DOHH2 (cell line): ENCODE results near the gene TFCP2.

ENCODE experiments used
- H3F3A ChIP-seq: fragments of 200-600 bp; sonication (generic), shearing (Covaris generic); 2 replicates; pipeline ENCODE4 v1.6.0; 2016; ENCODE audit warnings: antibody characterized with exemption, mild to moderate bottlenecking; ENCODE audit not compliant: control insufficient read depth, insufficient read depth
- H3K27ac ChIP-seq: fragments of 200-600 bp; sonication (generic); 2 replicates; pipeline ENCODE4 v1.5.1; 2014; ENCODE audit warnings: low read depth, mild to moderate bottlenecking, low read length, moderate library complexity
- H3K27me3 ChIP-seq: fragments of 200-600 bp; sonication (generic); 2 replicates; pipeline ENCODE4 v1.6.1; 2014; ENCODE audit warnings: mild to moderate bottlenecking, low read length, mixed read lengths; ENCODE audit not compliant: control insufficient read depth
- H3K36me3 ChIP-seq: fragments of 200-600 bp; sonication (generic); 2 replicates; pipeline ENCODE4 v1.6.1; 2014; ENCODE audit warnings: mild to moderate bottlenecking, low read length, moderate library complexity, mixed read lengths; ENCODE audit not compliant: control insufficient read depth
- H3K4me1 ChIP-seq: fragments of 200-600 bp; sonication (generic); 2 replicates; pipeline ENCODE4 v1.6.1; 2014; ENCODE audit warnings: mild to moderate bottlenecking, low read length, mixed read lengths; ENCODE audit not compliant: control insufficient read depth
- H3K4me2 ChIP-seq: fragments of 200-600 bp; sonication (generic); 2 replicates; pipeline ENCODE4 v1.6.0; 2014; ENCODE audit warnings: mild to moderate bottlenecking, low read length, moderate library complexity
- H3K4me3 ChIP-seq: fragments of 200-600 bp; sonication (generic); 2 replicates; pipeline ENCODE4 v1.5.1; 2014; ENCODE audit warnings: mild to moderate bottlenecking, low read length, mixed read lengths
- H3K79me2 ChIP-seq: fragments of 200-600 bp; sonication (generic); 2 replicates; pipeline ENCODE4 v1.6.1; 2014; ENCODE audit warnings: mild to moderate bottlenecking, low read length, mixed read lengths; ENCODE audit not compliant: control insufficient read depth
- H3K9me2 ChIP-seq: fragments of 200-600 bp; sonication (generic); replicated peaks from 2 replicates; pipeline ENCODE4 v1.6.1; 2014; ENCODE audit warnings: mild to moderate bottlenecking, low read length, mixed read lengths; ENCODE audit not compliant: control insufficient read depth
- H3K9me3 ChIP-seq: fragments of 200-600 bp; sonication (generic); 2 replicates; pipeline ENCODE4 v1.6.1; 2014; ENCODE audit warnings: antibody characterized with exemption, low read length, mixed read lengths; ENCODE audit not compliant: control insufficient read depth, insufficient read depth
- H4K20me1 ChIP-seq: fragments of 200-600 bp; sonication (generic); 2 replicates; pipeline ENCODE4 v1.6.0; 2014; ENCODE audit warnings: low read depth, mild to moderate bottlenecking, antibody characterized with exemption, low read length, moderate library complexity; ENCODE audit not compliant: control insufficient read depth, insufficient read depth
- EZH2phosphoT487 ChIP-seq: fragments of 200-600 bp; sonication (generic); IDR thresholded peaks from 2 replicates; pipeline ENCODE4 v1.6.1; 2017; ENCODE audit warnings: borderline replicate concordance, mild to moderate bottlenecking, antibody characterized with exemption, low read length, moderate library complexity, mixed read lengths
- TF ChIP-seq, protein P1 (sequence below): fragments of 200-600 bp; sonication (generic); IDR thresholded peaks from one replicate; pipeline ENCODE4 v1.5.1; 2014; ENCODE audit warnings: antibody characterized with exemption, mild to moderate bottlenecking, low read depth, low read length; ENCODE audit not compliant: poor library complexity, severe bottlenecking

Gene TFCP2

GRCh38 chr12:51065530-51065929 lies 107.4 kb downstream of the TFCP2 start:
- no peaks in the 10 kb centered on the region for H3K4me1 ChIP-seq
- no peaks in the 10 kb centered on the region for H4K20me1 ChIP-seq
- H3K36me3 ChIP-seq: peaks cover 29% of the 10 kb centered on the region
- no peaks in the 10 kb centered on the region for H3K79me2 ChIP-seq
- H3K27ac ChIP-seq: no peak overlapping the region
- no peak overlapping the region for H3K4me2 ChIP-seq
- no peak overlapping the region for H3K4me3 ChIP-seq
- H3K9me3 ChIP-seq: no peaks in the 10 kb centered on the region
- no peaks in the 10 kb centered on the region for H3K9me2 ChIP-seq
- TF ChIP-seq, protein P1, sequence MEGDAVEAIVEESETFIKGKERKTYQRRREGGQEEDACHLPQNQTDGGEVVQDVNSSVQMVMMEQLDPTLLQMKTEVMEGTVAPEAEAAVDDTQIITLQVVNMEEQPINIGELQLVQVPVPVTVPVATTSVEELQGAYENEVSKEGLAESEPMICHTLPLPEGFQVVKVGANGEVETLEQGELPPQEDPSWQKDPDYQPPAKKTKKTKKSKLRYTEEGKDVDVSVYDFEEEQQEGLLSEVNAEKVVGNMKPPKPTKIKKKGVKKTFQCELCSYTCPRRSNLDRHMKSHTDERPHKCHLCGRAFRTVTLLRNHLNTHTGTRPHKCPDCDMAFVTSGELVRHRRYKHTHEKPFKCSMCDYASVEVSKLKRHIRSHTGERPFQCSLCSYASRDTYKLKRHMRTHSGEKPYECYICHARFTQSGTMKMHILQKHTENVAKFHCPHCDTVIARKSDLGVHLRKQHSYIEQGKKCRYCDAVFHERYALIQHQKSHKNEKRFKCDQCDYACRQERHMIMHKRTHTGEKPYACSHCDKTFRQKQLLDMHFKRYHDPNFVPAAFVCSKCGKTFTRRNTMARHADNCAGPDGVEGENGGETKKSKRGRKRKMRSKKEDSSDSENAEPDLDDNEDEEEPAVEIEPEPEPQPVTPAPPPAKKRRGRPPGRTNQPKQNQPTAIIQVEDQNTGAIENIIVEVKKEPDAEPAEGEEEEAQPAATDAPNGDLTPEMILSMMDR: no peak
- TF ChIP-seq EZH2phosphoT487: no peak
- no peaks in the 10 kb centered on the region for H3K27me3 ChIP-seq
- H3F3A ChIP-seq: peaks cover 4% of the 10 kb centered on the region; the same call in 1 of the 2 replicates

- Histone ChIP-seq H3K9me3 (no peaks in the 10 kb centered on the region), H3K4me1 (no peaks in the 10 kb centered on the region), H3K79me2 (no peaks in the 10 kb centered on the region), H3F3A (peaks cover 4% of the 10 kb centered on the region; the same call in 1 of the 2 replicates), H3K36me3 (peaks cover 53% of the 10 kb centered on the region), H3K27me3 (no peaks in the 10 kb centered on the region), H3K9me2 (no peaks in the 10 kb centered on the region), H4K20me1 (no peaks in the 10 kb centered on the region), H3K4me3 (no peak overlapping the region), H3K4me2 (no peak overlapping the region), H3K27ac (no peak overlapping the region)
- TF ChIP-seq, protein P1: no peak
- no peak for TF ChIP-seq EZH2phosphoT487
These were observed 110.1 kb downstream of the TFCP2 start for GRCh38 chr12:51062631-51063397.

DNA sequence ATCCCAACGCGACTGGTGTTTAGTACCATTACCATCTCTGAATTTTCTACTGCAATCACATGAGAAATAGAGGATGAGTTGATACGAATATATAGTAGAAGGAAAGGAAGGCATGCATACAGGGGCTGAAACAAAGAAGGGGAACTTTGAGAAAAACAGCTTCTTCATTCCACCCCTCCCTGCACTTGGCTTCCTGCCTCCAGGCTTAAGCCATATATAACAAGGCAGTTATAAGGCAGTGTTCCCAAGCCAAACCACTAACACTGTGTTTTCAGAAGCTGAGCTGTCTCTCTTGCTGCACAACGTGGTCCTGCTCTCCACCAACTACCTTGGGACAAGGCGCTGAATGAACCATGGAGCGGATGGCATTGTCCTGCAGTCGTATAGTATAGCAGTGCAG lies 113.8 kb downstream of the TFCP2 start:
- Histone ChIP-seq H3K4me1 (no peaks in the 10 kb centered on the region), H3K36me3 (peaks cover 76% of the 10 kb centered on the region), H3K4me3 (no peak overlapping the region), H3K79me2 (no peaks in the 10 kb centered on the region), H3K27me3 (no peaks in the 10 kb centered on the region), H3K9me3 (no peaks in the 10 kb centered on the region), H3F3A (peaks cover 4% of the 10 kb centered on the region; the same call in 1 of the 2 replicates), H4K20me1 (no peaks in the 10 kb centered on the region), H3K9me2 (no peaks in the 10 kb centered on the region), H3K27ac (no peak overlapping the region), H3K4me2 (no peak overlapping the region)
- TF ChIP-seq EZH2phosphoT487: no peak
- TF ChIP-seq, protein P1: no peak
